Frontal cortex (tissue), 4 donors: Measurements from ENCODE around the gene SMIM31. TPM values are rescaled to one million over a fixed set of nuclear protein-coding genes. Genes with fewer than 3 reads are reported as not detected.

Experiments used
- DNase-seq, 2 donors: peaks; one replicate each; pipeline ENCODE4 v3.0.0; 2012; ENCODE audit warnings: low spot score in 2 of 2
- FAIRE-seq: peaks from 2 replicates; lab custom pipeline; 2012; peaks lifted over from hg19 to GRCh38; lab: Jason Lieb, UNC
- total RNA-seq: library from RNA; depleted of rRNA; stranded (reverse); fragments of >200 nt; gene quantifications from one replicate; pipeline ENCODE4 v1.2.3, GENCODE V29; 2014
- donor health status: control.
- donor health status: control.
- donor health status: control.

Gene SMIM31
- total RNA-seq, 1 donor from 2014 or later: not detected

GRCh38 chr4:164780839-164781238, 26.9 kb downstream of the SMIM31 start:
- DNase-seq: no peak
- no peak for FAIRE-seq

DNA sequence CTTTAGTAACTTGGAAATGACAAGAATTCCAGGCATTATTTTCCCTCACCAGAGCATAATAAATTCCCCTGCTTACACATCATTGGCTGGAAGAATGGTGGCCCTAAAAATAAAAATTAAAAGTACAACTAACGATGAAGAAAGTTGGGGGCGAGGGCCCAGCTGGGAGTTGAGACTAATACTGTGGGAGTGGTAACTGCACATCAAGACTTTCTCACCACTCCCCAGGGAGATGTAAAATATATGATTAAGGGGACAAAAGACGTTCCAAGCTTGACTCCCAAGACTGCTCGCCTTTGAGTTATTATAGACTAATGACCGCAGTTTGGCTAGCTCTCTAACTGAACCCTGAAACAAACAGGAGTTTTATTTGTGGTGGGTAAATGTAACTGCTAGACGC, 30.0 kb downstream of the SMIM31 start:
- DNase-seq (no peak), FAIRE-seq (no peak)

DNA sequence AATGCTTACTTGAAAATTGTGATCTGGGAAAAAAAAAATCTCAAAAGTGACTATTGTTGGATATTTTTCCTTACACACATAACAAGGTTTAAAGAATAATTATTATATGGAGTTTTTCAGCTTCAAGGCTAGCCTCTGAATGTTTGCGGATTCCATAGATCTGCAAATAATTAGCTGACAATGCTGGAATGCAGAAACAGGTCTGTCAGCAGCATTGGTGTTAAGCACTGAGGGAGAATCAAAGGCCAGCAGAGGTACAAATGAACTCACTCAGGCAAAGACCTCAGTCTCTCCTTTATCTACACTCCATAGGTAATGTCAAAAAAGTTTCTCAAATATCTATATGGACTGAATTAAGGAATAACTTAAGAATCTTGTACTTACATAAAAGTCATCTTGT, 35.1 kb downstream of the SMIM31 start:
- FAIRE-seq (no peak), DNase-seq (no peak)

DNA sequence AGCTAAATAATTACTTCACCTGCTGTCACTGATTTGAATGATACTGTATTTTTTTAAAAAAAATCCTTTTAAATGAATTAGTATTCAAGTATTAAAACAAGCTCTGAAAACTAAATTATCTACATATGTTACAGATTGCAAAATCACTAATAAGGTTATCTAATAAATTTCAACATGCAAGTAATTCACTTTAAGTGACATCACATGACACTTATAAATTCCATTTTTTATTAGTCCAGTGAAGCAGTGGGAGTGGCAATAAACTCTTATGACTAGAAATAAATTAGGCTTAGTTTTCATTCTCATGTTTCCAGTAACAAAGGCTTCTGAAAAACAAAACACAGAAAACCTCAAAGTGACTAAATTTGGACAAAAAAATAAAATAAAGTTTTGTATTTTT, 36.3 kb downstream of the SMIM31 start:
- FAIRE-seq: no peak
- DNase-seq: no peak

GRCh38 chr4:164799410-164799809, 45.5 kb downstream of the SMIM31 start:
- FAIRE-seq (no peak), DNase-seq (no peak)

DNA sequence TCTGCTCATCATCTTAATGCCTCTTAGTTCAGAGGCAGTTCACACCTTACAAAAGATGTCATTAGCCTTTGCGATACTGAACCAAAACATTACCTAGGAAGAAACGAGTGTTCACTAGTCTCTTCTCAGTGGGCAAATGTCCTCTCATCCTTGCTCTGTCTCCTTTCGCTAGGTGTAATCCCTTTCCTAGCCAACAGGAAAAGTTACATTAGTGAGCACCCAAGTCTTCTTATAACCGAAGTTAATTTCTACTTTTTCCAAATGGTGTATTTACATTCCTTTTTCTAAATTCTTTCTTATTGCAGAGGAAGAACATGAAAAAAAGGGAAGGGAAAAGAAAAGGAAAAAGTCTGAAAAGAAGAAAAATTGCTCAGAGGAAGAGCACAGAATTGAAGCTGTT, 46.9 kb downstream of the SMIM31 start:
- DNase-seq: no peak
- FAIRE-seq: no peak

GRCh38 chr4:164802301-164802901, 48.5 kb downstream of the SMIM31 start:
- FAIRE-seq: no peak

GRCh38 chr4:164803702-164804101, 49.8 kb downstream of the SMIM31 start:
- FAIRE-seq: no peak
- DNase-seq: no peak

More at GRCh38 chr4:164802301-164802901, 48.5 kb downstream of the SMIM31 start:
- no peak for DNase-seq

DNA sequence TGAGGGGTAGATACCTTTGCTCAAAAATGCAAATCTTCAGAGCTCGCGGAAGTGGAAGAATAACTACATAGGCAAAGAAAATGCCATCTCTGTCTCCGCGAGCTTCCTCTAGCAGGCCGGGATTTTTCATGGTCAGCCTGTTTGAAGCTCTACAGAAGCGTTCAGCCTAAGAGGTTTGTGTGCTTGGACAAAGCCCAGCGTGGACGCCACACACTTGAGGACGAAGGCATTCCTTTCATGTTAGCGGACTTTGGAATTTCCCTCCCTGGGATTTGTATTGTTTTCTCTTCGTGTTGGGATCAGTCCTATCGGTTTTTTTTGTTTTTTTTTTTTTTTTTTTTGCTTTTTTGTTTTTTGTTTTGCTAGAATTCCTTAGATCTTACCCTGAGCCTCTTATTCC, 53.7 kb downstream of the SMIM31 start:
- no peak for FAIRE-seq
- DNase-seq: no peak

GRCh38 chr4:164813554-164813953, 59.6 kb downstream of the SMIM31 start:
- FAIRE-seq (no peak), DNase-seq (no peak)

- no peak for FAIRE-seq
- DNase-seq: no peak
Observed at GRCh38 chr4:164815711-164816110, 61.8 kb downstream of the SMIM31 start.

DNA sequence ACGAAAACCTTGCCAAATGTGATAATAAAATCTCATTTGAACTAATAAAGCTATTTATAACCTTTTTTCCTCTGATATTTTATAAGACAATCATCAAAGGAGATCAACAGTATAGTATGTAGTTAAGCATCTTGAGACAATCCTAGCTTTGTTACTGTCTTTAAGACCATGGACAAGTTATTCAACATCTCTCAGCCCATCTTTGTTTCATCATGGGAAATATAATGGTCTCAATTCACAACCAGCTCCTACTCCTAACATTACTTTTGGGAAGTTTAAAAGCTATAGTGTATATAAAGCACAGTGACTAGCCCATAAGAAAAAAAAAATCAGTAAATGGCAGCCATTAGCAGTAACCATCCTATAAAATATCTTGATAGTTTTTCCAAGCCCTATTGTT, 65.4 kb downstream of the SMIM31 start:
- FAIRE-seq (no peak), DNase-seq (no peak)

- no peak for FAIRE-seq
Observed at GRCh38 chr4:164821711-164822110, 67.8 kb downstream of the SMIM31 start.

GRCh38 chr4:164824581-164824980, 70.7 kb downstream of the SMIM31 start:
- FAIRE-seq: no peak

More at GRCh38 chr4:164821711-164822110, 67.8 kb downstream of the SMIM31 start:
- no peak for DNase-seq

DNA sequence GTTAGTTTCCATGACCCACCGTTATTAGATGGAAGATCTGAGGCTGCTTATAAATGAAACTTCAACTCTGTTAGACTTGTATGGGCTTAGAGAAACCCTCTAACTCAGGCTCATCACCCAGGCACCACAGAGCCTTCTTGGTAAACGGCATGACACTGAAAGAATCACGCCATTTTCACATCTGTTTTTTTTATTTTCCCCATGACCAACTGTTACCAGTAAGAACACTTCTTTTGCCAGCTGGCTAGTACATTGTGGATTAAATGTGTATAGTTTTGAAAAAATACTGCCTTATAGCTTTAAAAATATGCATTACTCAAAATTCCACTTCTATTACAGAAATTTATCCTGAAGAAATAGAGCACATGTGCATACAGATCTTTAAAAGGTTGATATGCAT, 75.0 kb downstream of the SMIM31 start:
- no peak for FAIRE-seq
- no peak for DNase-seq

More at GRCh38 chr4:164824581-164824980, 70.7 kb downstream of the SMIM31 start:
- DNase-seq: no peak

- FAIRE-seq (no peak), DNase-seq (no peak)
Observed at GRCh38 chr4:164846566-164846965, 92.6 kb downstream of the SMIM31 start.

DNA sequence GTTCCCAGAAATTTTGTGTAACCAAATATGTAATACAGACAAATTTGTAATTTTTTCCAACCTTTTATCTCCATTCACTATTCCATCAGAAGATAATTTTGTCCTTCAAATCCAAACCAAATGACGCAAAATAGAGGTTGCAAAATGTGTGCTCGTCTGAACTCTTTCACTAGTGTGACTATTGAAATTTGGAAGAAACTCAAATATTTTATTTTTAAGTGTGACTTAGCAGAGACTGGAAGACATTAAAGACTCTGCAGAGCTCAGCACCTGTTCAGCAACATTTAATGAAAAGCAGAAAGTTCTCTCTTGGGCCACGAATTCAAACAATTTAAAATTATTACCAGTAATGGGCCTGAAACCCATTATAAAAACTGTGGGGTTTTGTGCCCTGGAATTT, 93.1 kb downstream of the SMIM31 start:
- DNase-seq: no peak
- FAIRE-seq: no peak

DNA sequence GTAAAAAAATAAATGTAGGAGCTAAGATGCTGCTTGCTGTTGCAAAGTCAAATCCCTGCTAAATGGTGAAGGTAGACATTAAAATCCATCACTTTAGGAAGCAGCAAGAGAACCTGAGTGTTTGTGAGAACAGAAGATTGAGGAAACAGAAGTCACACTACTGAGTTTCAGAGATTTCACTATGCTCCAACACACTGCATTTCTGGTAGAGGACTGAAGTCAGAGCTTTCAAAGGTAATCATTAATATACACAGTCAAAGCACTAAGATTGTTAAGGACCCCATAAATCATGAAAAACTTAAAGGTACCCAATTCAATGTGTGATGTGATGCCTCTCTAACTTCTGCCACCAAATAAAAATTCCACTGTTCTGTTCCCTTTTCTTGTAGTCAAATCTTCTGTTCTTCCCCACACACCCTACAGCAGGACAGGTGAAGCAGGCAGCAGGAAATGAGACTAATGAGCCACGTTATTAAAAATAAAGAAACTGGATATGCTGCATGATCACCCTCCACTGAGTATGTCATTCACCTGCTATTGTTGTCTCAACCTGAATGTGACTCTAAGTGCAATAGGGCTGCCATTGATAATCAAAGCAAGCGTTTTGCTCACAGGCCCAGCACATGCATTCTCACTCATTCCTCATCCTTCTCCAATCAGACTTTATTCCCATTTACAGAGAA, 94.2 kb downstream of the SMIM31 start:
- DNase-seq (no peak), FAIRE-seq (no peak)
